Kidney (tissue), 14 donors: Measurements from ENCODE around the gene C1QTNF1. TPM values are rescaled to one million over a fixed set of nuclear protein-coding genes. Genes with fewer than 3 reads are reported as not detected.

Source experiments
- DNase-seq, 5 donors: peaks; one replicate each; pipeline ENCODE4 v3.0.0-alpha.2; 2013 to 2020
- FAIRE-seq: peaks from 2 replicates; lab custom pipeline; 2012; peaks lifted over from hg19 to GRCh38; lab: Jason Lieb, UNC
- H3K27ac ChIP-seq, 2 donors: one replicate each; pipeline ENCODE4 v1.7.0; 2013; ENCODE audit warnings: low read depth in 2 of 2, low read length in 2 of 2, inconsistent platforms in 1 of 2
- H3K27me3 ChIP-seq: one replicate; pipeline ENCODE4 v1.7.1; 2013; ENCODE audit warnings: low read length, inconsistent platforms; ENCODE audit not compliant: control insufficient read depth, insufficient read depth
- H3K36me3 ChIP-seq, 3 donors: one replicate each; pipeline versions ENCODE4 v1.7.0 to v1.7.1; 2013; ENCODE audit warnings: low read length in 3 of 3, control low read depth in 1 of 3, inconsistent platforms in 1 of 3; ENCODE audit not compliant: insufficient read depth in 3 of 3, control insufficient read depth in 2 of 3
- H3K4me1 ChIP-seq, 3 donors: one replicate each; pipeline versions ENCODE4 v1.7.0 to v1.7.1; 2013; ENCODE audit warnings: low read length in 3 of 3, inconsistent platforms in 1 of 3, low read depth in 1 of 3; ENCODE audit not compliant: control insufficient read depth in 2 of 3, insufficient read depth in 2 of 3
- H3K4me3 ChIP-seq, 3 donors: one replicate each; pipeline versions ENCODE4 v1.7.0 to v1.8.1; 2013; ENCODE audit warnings: low read length in 3 of 3, control low read depth in 1 of 3, inconsistent platforms in 1 of 3
- H3K9ac ChIP-seq, 3 donors: one replicate each; pipeline versions ENCODE4 v1.7.0 to v1.7.1; 2013; ENCODE audit warnings: low read length in 3 of 3, control low read depth in 1 of 3, inconsistent platforms in 1 of 3
- H3K9me3 ChIP-seq, 3 donors: one replicate each; pipeline versions ENCODE4 v1.7.0 to v1.7.1; 2013; ENCODE audit warnings: low read length in 3 of 3, control low read depth in 1 of 3, inconsistent platforms in 1 of 3; ENCODE audit not compliant: control insufficient read depth in 2 of 3, insufficient read depth in 1 of 3
- CTCF ChIP-seq: IDR thresholded peaks from 3 replicates; pipeline ENCODE4 v1.5.1; 2012; ENCODE audit warnings: mild to moderate bottlenecking, moderate library complexity, borderline replicate concordance; ENCODE audit not compliant: insufficient read depth; ENCODE audit errors: extremely low read depth
- intact Hi-C: fragments of 100-400 bp; cut with DNase I; formaldehyde crosslinking; loops from one replicate; pipeline ENCODE4 v1.11.1; 2022
- polyA plus RNA-seq: library from polyadenylated mRNA; stranded (reverse); fragments of 350-450 nt; fragmentation: Illumina TruSeq; extraction: RNeasy Lipid Tissue Mini Kit (QIAGEN cat#74804); gene quantifications from one replicate; pipeline ENCODE4 v1.2.3, GENCODE V29; 2014; ENCODE audit warnings: low read depth, low replicate concordance; ENCODE audit not compliant: insufficient read depth
- total RNA-seq: library from RNA; stranded (reverse); fragmentation: NEBNext Ultra II Directional; extraction: Animal tissue kit (Norgen Biotek cat#: 25700); gene quantifications from one replicate; pipeline ENCODE4 v1.2.1, GENCODE V29; 2021
- donor health status: control.
- donor health status: control.
- donor health status: control.
- donor health status: control.
- donor health status: control.
- donor health status: DM: yes; HTN: yes; CAD: no.
- donor health status: Normal renal cell carcinoma (clear cell type).

The C1QTNF1 gene
- total and polyA plus RNA-seq, 2 donors from 2014 or later: 18.0 to 65.2 TPM

DNA sequence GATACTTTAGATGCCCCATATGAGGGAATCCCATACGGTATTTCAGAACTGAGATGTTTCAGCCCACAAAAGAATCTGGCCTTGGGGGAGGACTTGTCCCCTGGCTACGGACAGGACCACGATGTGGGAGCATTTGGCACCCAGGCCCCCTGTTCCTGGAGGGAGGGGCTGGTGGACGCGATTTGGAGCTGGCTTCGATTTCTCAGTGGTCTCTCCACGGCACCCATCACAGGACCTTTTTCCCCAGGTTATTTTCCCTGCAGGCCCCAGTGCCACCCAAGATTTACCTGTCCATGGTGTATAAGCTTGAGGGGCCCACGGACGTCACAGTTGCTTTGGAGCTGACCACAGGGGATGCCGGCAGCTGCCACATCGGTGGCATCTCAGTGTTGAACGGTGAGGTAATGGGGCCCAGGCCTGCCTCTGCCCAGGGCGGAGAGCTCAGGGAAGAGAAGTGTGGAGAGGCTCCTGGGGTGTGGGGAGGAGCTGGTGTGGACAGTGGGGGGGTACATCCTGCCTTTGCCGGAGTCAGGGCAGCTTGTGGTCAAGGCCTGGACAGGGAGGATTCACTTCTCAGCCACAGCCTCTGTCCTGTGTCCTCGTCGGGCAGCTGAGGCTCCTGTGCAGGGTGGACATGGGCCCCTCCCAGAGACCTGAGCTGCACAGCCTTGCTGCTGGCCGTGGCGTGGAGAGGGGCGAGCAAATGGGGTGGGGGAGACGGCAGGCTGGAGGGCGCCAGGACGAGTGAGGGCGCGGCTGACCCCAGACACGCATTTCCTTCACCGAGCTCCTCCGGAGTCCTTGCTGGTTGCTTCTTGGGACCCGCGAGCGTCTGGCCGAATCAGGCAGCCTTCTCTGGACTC lies 60.6 kb downstream of the C1QTNF1 start:
- DNase-seq (peak in 2 of 5 donors; percentile 8 to 71), FAIRE-seq (no peak)
- H3K27me3 ChIP-seq: no peaks in the 10 kb centered on the region
- intact Hi-C loops: loop anchor here (5.0 kb wide), 1 partner anchor 37 kb away; no protein-coding TSS in a partner anchor
- peaks cover 0 to 4% (median 0%) of the 10 kb centered on the region in 3 donors for H3K4me1 ChIP-seq
- no peak for TF ChIP-seq CTCF
- H3K4me3 ChIP-seq: no peak overlapping the region
- no peak overlapping the region for H3K27ac ChIP-seq
- no peaks in the 10 kb centered on the region for H3K9me3 ChIP-seq
- peaks cover 0 to 13% (median 12%) of the 10 kb centered on the region in 3 donors for H3K36me3 ChIP-seq
- no peak overlapping the region for H3K9ac ChIP-seq

DNA sequence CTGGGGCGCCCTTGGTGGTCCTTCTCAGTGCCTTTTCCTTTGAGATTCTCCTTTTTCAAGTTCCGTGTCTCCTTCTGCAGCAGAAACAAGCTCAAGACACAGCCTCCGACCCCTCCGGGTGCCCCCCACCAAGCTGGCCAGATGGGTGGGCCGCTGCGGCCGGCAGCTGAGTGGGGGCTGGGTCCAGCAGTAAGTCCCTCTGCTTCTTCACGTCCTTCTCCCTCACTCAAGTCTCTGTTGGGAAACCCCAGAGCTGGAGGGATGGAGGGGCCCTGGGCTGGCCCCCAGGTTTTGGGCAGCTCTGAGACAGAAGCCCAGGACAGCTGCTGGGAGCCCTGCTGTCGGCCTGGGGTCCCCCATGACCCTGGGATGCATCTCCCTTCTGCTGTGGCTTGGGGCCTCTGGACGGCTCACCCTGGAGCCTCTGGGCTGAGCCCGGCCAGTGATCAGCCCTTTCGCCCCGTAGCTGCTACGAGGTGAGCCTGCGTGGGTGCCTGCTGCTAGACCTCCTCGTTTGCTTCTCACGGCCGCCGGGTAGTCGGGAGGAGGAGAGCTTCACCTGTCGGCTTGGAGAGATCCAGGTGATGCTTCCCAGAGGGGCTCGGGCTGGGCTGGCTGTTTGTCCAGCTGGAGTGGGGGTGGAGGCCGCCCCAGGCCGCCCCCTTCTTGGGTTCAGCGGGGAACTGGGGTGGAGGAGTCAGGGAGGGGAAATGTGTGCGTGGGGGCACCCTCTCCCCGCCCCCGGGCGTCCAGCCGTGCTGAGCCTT lies 61.4 kb downstream of the C1QTNF1 start:
- FAIRE-seq: no peak

GRCh38 chr17:79085921-79086551 lies 62.1 kb downstream of the C1QTNF1 start:
- Histone ChIP-seq H3K4me3 (no peak overlapping the region), H3K4me1 (peaks cover 0 to 4% (median 0%) of the 10 kb centered on the region in 3 donors), H3K27ac (no peak overlapping the region), H3K9me3 (no peaks in the 10 kb centered on the region), H3K36me3 (peaks cover 0 to 5% (median 0%) of the 10 kb centered on the region in 3 donors), H3K27me3 (no peaks in the 10 kb centered on the region), H3K9ac (no peak overlapping the region)
- intact Hi-C loops: no loop called here
- no peak for TF ChIP-seq CTCF
- FAIRE-seq (no peak), DNase-seq (peak in 2 of 5 donors; percentile 8 to 77)

More for the DNA sequence above, 61.4 kb downstream of the C1QTNF1 start:
- Histone ChIP-seq H3K9me3 (no peaks in the 10 kb centered on the region), H3K27ac (no peak overlapping the region), H3K36me3 (peaks cover 0 to 10% (median 4%) of the 10 kb centered on the region in 3 donors), H3K4me1 (peaks cover 0 to 4% (median 0%) of the 10 kb centered on the region in 3 donors), H3K27me3 (no peaks in the 10 kb centered on the region), H3K9ac (no peak overlapping the region), H3K4me3 (no peak overlapping the region)
- intact Hi-C loops: no loop called here
- no peak for TF ChIP-seq CTCF
- DNase-seq: peak in 2 of 5 donors; percentile 8 to 72
